Epidermal melanocyte (primary cell): ENCODE results near the gene CAMK2G.

Experiments used
- DNase-seq: peaks from one replicate; pipeline ENCODE4 v3.0.0; 2011; ENCODE audit warnings: low spot score; ENCODE audit not compliant: insufficient read length

The CAMK2G gene

GRCh38 chr10:73864229-73864628 lies 10.1 kb downstream of the CAMK2G start:
- no peak for DNase-seq

GRCh38 chr10:73863039-73863817 lies 11.1 kb downstream of the CAMK2G start:
- no peak for DNase-seq

GRCh38 chr10:73862011-73862410 lies 12.3 kb downstream of the CAMK2G start:
- DNase-seq: no peak

GRCh38 chr10:73859784-73860491 lies 14.4 kb downstream of the CAMK2G start:
- DNase-seq: no peak

GRCh38 chr10:73859428-73859783 lies 14.9 kb downstream of the CAMK2G start:
- no peak for DNase-seq

- no peak for DNase-seq
Measured at GRCh38 chr10:73858750-73859427, 15.5 kb downstream of the CAMK2G start.

- no peak for DNase-seq
Measured at GRCh38 chr10:73858013-73858708, 16.2 kb downstream of the CAMK2G start.

GRCh38 chr10:73857446-73857845 lies 16.9 kb downstream of the CAMK2G start:
- DNase-seq: no peak

- DNase-seq: no peak
Measured at GRCh38 chr10:73856261-73856660, 18.1 kb downstream of the CAMK2G start.

GRCh38 chr10:73855413-73855812 lies 18.9 kb downstream of the CAMK2G start:
- DNase-seq: no peak

- no peak for DNase-seq
Measured at GRCh38 chr10:73854310-73854709, 20.0 kb downstream of the CAMK2G start.

GRCh38 chr10:73853196-73853595 lies 21.2 kb downstream of the CAMK2G start:
- no peak for DNase-seq

GRCh38 chr10:73850863-73851461 lies 23.4 kb downstream of the CAMK2G start:
- DNase-seq: peak; percentile 79

GRCh38 chr10:73850211-73850610 lies 24.1 kb downstream of the CAMK2G start:
- no peak for DNase-seq

GRCh38 chr10:73848821-73849489 lies 25.4 kb downstream of the CAMK2G start:
- peak; percentile 94 for DNase-seq

- DNase-seq: no peak
Measured at GRCh38 chr10:73847031-73847430, 27.3 kb downstream of the CAMK2G start.

GRCh38 chr10:73843261-73843660 lies 31.1 kb downstream of the CAMK2G start:
- DNase-seq: no peak

- no peak for DNase-seq
Measured at GRCh38 chr10:73842349-73842748, 32.0 kb downstream of the CAMK2G start.

- DNase-seq: no peak
Measured at GRCh38 chr10:73841526-73842285, 32.6 kb downstream of the CAMK2G start.

- no peak for DNase-seq
Measured at GRCh38 chr10:73841061-73841421, 33.3 kb downstream of the CAMK2G start.
